Caco-2 (cell line): Measurements from ENCODE around the gene SIRT7. TPM values are rescaled to one million over a fixed set of nuclear protein-coding genes. Genes with fewer than 3 reads are reported as not detected.
A peak's percentile ranks its signal among the peaks of the same experiment; 100 is the strongest.

Experiments used
- BruUV-seq: library from RNA; stranded (reverse); fragments of 400-500 nt; replicated peaks from 2 replicates; lab custom pipeline; 2021; lab: Mats Ljungman, UMichigan
- CTCF ChIA-PET: fragments of 300-600 bp; sonication (Branson Sonifier 250); formaldehyde crosslinking; loops from one replicate; lab custom pipeline; 2022; ENCODE audit warnings: antibody characterized with exemption; lab: Charles Lee
- POLR2A ChIA-PET: fragments of 300-600 bp; sonication (Branson Sonifier 250); formaldehyde crosslinking; loops from one replicate; lab custom pipeline; 2022; ENCODE audit warnings: antibody characterized with exemption; lab: Charles Lee
- DNase-seq, 2 experiments: peaks; one replicate each; pipeline versions ENCODE4 v3.0.0 to v3.0.0-alpha.2; 2020 to 2022
- H3K27me3 ChIP-seq: replicated peaks from 2 replicates; pipeline ENCODE4 v1.6.0; 2011; ENCODE audit warnings: low read length; ENCODE audit not compliant: control insufficient read depth, insufficient read depth
- H3K36me3 ChIP-seq: 2 replicates; pipeline ENCODE4 v1.5.1; 2011; ENCODE audit warnings: low read length; ENCODE audit not compliant: control insufficient read depth, insufficient read depth
- H3K4me1 ChIP-seq: fragments of 250-450 bp; sonication (Bioruptor Pico); 2 replicates; pipeline ENCODE4 v1.5.1; 2020; ENCODE audit warnings: mild to moderate bottlenecking
- H3K4me3 ChIP-seq: 2 replicates; pipeline ENCODE4 v1.5.1; 2011; ENCODE audit warnings: low read depth, mild to moderate bottlenecking, control low read depth, low read length
- H3K9me3 ChIP-seq: fragments of 250-450 bp; sonication (Bioruptor Pico); 2 replicates; pipeline ENCODE4 v1.5.1; 2020; ENCODE audit warnings: mild to moderate bottlenecking, moderate library complexity
- H3K27ac Mint-ChIP-seq: one replicate; pipeline ENCODE4 v1.8.0; 2022; ENCODE audit warnings: mixed read lengths; ENCODE audit not compliant: unreplicated experiment
- H3K27me3 Mint-ChIP-seq: one replicate; pipeline ENCODE4 v1.8.0; 2022; ENCODE audit warnings: mixed read lengths; ENCODE audit not compliant: insufficient read depth, unreplicated experiment
- H3K36me3 Mint-ChIP-seq: one replicate; pipeline ENCODE4 v1.8.0; 2022; ENCODE audit warnings: mild to moderate bottlenecking, mixed read lengths; ENCODE audit not compliant: insufficient read depth, unreplicated experiment
- H3K4me1 Mint-ChIP-seq: one replicate; pipeline ENCODE4 v1.8.0; 2022; ENCODE audit warnings: low read depth, mixed read lengths; ENCODE audit not compliant: unreplicated experiment
- H3K4me3 Mint-ChIP-seq: one replicate; pipeline ENCODE4 v1.8.0; 2022; ENCODE audit warnings: mild to moderate bottlenecking, moderate library complexity, mixed read lengths; ENCODE audit not compliant: unreplicated experiment
- H3K9me3 Mint-ChIP-seq: one replicate; pipeline ENCODE4 v1.8.0; 2022; ENCODE audit warnings: mixed read lengths; ENCODE audit not compliant: unreplicated experiment
- intact Hi-C: fragments of 100-400 bp; cut with micrococcal nuclease; formaldehyde crosslinking; loops from one replicate; pipeline ENCODE4 v1.10.0; 2022; ENCODE audit not compliant: unreplicated experiment
- total RNA-seq: library from RNA; stranded (reverse); gene quantifications from 2 replicates; pipeline ENCODE4 v1.2.3, GENCODE V29; 2022
- TF ChIP-seq, protein P1 (sequence below), 2 experiments: fragments of 200-600 bp in 1 of 2; IDR thresholded peaks; 1 replicate in 1 of 2; 2 replicates in 1 of 2; pipeline versions ENCODE4 v1.5.1 to v1.8.0; 2011 to 2022; ENCODE audit warnings: antibody characterized with exemption in 1 of 2, control low read depth in 1 of 2, inconsistent platforms in 1 of 2, low read depth in 1 of 2, low read length in 1 of 2, mild to moderate bottlenecking in 1 of 2, moderate library complexity in 1 of 2; ENCODE audit not compliant: insufficient read depth in 1 of 2, severe bottlenecking in 1 of 2, unreplicated experiment in 1 of 2

Gene SIRT7
- total RNA-seq, 1 experiment from 2014 or later: 55.6 TPM

DNA sequence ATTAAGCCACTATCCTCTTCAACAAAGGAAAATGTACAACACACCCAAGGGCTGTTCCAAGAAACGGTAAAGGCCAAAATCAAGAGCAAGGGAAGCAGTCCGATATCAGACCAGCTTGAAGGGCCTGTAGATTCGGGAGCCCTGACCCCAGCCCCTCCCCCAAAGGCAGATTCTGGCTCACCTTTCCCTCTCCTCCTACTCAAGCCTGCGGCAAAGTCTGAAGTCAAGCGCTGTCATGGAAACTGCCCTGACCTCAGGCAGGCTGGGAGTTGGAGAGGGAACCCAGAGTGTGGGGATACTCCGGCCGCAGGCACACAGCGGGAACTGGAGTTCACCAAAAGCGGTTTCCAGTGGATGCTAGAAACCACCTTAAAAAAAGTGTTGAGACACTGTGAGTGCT lies 28.4 kb downstream of the SIRT7 start:
- intact Hi-C loops: no loop called here
- POLR2A ChIA-PET: no interaction called here

DNA sequence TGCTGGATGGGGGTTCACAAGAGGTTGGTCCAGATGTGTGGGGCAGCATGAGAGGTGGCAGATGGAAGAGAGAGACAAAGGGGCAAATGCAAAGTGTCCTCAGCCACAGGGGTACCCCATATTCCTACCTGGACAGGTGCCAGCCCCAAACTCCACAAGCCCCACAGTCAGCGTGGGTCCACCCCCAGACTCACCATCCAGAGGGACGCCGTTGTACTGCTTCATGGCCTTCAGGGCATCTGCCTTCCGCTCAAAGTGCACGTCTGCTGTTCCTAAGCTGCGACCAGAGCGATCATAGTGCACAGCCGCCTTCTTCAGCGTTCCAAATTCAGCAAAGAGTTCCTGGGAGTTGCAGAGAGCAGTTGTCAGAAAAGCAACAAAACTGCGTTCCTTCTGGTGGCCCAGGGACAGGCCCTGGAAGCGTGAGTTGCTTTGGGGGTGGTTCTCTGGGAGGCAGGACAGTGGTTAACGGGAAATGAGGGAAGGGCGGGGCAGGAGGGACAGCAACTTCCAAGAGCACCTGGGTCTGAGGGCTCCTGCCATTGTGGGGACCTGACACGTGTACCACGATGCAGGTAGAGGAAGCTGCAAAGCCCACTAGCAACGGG lies 28.9 kb downstream of the SIRT7 start:
- Histone ChIP-seq H3K27me3 (no peaks in the 10 kb centered on the region), H3K36me3 (peaks cover 10% of the 10 kb centered on the region), H3K4me3 (no peak overlapping the region), H3K4me1 (peaks cover 11% of the 10 kb centered on the region), H3K9me3 (no peaks in the 10 kb centered on the region)
- DNase-seq: no peak
- no peaks in the 10 kb centered on the region for H3K4me1 Mint-ChIP-seq
- H3K27me3 Mint-ChIP-seq: no peaks in the 10 kb centered on the region
- BruUV-seq: no TSS peak
- H3K4me3 Mint-ChIP-seq: peak overlapping the region; percentile 91
- intact Hi-C loops: no loop called here
- ChIA-PET CTCF (no interaction called here), POLR2A (no interaction called here)
- H3K36me3 Mint-ChIP-seq: peaks cover 93% of the 10 kb centered on the region
- no peaks in the 10 kb centered on the region for H3K9me3 Mint-ChIP-seq
- H3K27ac Mint-ChIP-seq: peak overlapping the region; percentile 29
- TF ChIP-seq, protein P1, sequence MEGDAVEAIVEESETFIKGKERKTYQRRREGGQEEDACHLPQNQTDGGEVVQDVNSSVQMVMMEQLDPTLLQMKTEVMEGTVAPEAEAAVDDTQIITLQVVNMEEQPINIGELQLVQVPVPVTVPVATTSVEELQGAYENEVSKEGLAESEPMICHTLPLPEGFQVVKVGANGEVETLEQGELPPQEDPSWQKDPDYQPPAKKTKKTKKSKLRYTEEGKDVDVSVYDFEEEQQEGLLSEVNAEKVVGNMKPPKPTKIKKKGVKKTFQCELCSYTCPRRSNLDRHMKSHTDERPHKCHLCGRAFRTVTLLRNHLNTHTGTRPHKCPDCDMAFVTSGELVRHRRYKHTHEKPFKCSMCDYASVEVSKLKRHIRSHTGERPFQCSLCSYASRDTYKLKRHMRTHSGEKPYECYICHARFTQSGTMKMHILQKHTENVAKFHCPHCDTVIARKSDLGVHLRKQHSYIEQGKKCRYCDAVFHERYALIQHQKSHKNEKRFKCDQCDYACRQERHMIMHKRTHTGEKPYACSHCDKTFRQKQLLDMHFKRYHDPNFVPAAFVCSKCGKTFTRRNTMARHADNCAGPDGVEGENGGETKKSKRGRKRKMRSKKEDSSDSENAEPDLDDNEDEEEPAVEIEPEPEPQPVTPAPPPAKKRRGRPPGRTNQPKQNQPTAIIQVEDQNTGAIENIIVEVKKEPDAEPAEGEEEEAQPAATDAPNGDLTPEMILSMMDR (IDR thresholded peaks at IDR 0.05; ENCODE audit: insufficient read depth in 1 of 2, low read depth in 1 of 2, low read length in 1 of 2, severe bottlenecking in 1 of 2, unreplicated experiment in 1 of 2): no peak

More for the DNA sequence above, 28.4 kb downstream of the SIRT7 start:
- no peaks in the 10 kb centered on the region for H3K27me3 Mint-ChIP-seq
- H3K27ac Mint-ChIP-seq: peak overlapping the region; percentile 99
- BruUV-seq: no TSS peak
- Histone ChIP-seq H3K4me1 (peaks cover 11% of the 10 kb centered on the region), H3K36me3 (peaks cover 13% of the 10 kb centered on the region), H3K9me3 (no peaks in the 10 kb centered on the region), H3K27me3 (no peaks in the 10 kb centered on the region), H3K4me3 (no peak overlapping the region)
- no peaks in the 10 kb centered on the region for H3K4me1 Mint-ChIP-seq
- DNase-seq: no peak
- TF ChIP-seq, protein P1 (IDR thresholded peaks at IDR 0.05; ENCODE audit: insufficient read depth in 1 of 2, low read depth in 1 of 2, low read length in 1 of 2, severe bottlenecking in 1 of 2, unreplicated experiment in 1 of 2): no peak
- no peaks in the 10 kb centered on the region for H3K9me3 Mint-ChIP-seq
- H3K4me3 Mint-ChIP-seq: peak overlapping the region; percentile 91
- CTCF ChIA-PET: no interaction called here
- H3K36me3 Mint-ChIP-seq: peaks cover 92% of the 10 kb centered on the region

DNA sequence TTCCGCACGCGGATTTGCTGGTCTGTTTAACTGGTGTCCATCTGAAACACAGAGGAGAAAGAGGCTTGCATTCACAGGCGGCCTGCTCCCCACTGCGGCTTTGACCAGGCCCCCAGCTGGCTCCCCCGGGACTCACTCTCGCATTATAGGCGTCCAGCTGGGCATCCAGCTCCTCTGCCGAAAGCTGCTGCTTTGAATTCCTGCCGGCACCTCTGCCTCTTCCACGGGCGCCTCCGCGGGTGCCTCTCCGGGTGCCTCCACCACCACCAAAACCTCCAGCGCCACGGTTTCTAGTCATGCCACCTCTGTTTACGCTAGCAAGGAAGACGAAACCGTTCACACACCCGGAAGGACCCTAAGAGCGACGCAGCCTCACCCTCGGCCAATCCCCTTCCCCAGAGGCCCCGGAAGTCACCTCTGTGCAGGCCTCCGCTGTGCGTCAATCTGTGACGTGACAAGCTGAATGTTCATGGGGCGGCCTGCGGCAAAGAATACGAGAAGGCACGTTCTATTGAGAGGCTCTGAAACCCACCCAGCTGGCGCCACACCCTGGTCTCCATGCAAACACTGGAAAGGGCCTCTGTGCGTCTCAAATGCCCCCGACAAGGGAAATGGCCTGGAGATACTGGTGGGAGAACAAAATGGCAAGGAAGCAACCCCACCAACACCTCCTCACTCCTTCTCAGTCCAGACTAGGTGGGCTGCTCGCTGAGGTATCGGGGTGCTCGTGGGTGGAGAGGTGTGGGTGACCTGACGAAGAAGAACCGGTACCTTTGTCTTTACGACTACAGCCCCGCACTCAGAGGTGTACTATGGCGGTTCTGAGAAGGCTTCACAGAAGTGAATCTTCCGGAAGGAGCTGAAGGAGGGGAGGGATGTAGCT lies 29.6 kb downstream of the SIRT7 start:
- Mint-ChIP-seq H3K9me3 (no peaks in the 10 kb centered on the region), H3K4me3 (peak overlapping the region; percentile 91), H3K27me3 (no peaks in the 10 kb centered on the region), H3K36me3 (peaks cover 94% of the 10 kb centered on the region), H3K4me1 (no peaks in the 10 kb centered on the region), H3K27ac (peak overlapping the region; percentile 29)
- Histone ChIP-seq H3K4me3 (no peak overlapping the region), H3K36me3 (peaks cover 10% of the 10 kb centered on the region), H3K27me3 (no peaks in the 10 kb centered on the region), H3K9me3 (no peaks in the 10 kb centered on the region), H3K4me1 (peaks cover 11% of the 10 kb centered on the region)
- TF ChIP-seq, protein P1 (IDR thresholded peaks at IDR 0.05; ENCODE audit: insufficient read depth in 1 of 2, low read depth in 1 of 2, low read length in 1 of 2, severe bottlenecking in 1 of 2, unreplicated experiment in 1 of 2): no peak
- no TSS peak for BruUV-seq
- ChIA-PET POLR2A (no interaction called here), CTCF (no interaction called here)
- DNase-seq: no peak
- intact Hi-C loops: no loop called here
